GM12875 (cell line): ENCODE data around the gene OR2T6.
"Not testable (repeated sequence)": the region's sequence is repeated elsewhere in the genome, so short reads cannot be mapped to it uniquely, and the experiment has no call there.

Experiments used
- H3K4me3 ChIP-seq: one replicate; pipeline ENCODE4 v1.5.1; 2011; ENCODE audit warnings: low read depth, low read length, control low read depth
- CTCF ChIP-seq: IDR thresholded peaks from 2 replicates; pipeline ENCODE4 v1.5.1; 2011; ENCODE audit warnings: low read depth, mild to moderate bottlenecking, control low read depth, inconsistent platforms, low read length, moderate library complexity, borderline replicate concordance; ENCODE audit not compliant: insufficient read depth

The OR2T6 gene

GRCh38 chr1:248404024-248404423 is 28.5 kb downstream of the OR2T6 start:
- peak; percentile 19; the same call in 1 of the 2 replicates for TF ChIP-seq CTCF
- no peak overlapping the region for H3K4me3 ChIP-seq

- no peak for TF ChIP-seq CTCF
Measured at GRCh38 chr1:248406721-248407692, 31.5 kb downstream of the OR2T6 start.

GRCh38 chr1:248416226-248416625 is 40.7 kb downstream of the OR2T6 start:
- H3K4me3 ChIP-seq: no peak overlapping the region
- TF ChIP-seq CTCF: no peak

More at GRCh38 chr1:248406721-248407692, 31.5 kb downstream of the OR2T6 start:
- H3K4me3 ChIP-seq: no peak overlapping the region

- H3K4me3 ChIP-seq: no peak overlapping the region
- TF ChIP-seq CTCF: no peak
Measured at GRCh38 chr1:248417854-248418253, 42.3 kb downstream of the OR2T6 start.

DNA sequence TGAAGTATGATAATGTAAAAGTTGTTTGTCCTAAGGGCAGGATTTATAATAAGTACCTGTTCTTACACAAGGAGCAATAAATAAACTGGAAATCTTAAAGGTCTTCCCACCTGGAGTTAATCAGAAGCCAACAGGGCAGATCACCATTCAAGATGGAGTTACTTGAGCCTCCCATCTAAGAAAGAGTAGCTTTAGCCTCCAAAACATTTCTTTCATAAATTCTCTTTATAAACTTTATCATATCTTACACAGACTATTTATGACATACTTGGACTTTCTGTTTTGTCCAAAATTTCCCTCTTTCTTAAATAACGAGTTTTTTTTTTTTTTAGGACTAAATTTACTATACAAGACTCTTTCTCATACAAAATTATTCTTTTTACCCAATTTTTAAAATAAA is 45.8 kb downstream of the OR2T6 start:
- H3K4me3 ChIP-seq: no peak overlapping the region
- no peak for TF ChIP-seq CTCF

DNA sequence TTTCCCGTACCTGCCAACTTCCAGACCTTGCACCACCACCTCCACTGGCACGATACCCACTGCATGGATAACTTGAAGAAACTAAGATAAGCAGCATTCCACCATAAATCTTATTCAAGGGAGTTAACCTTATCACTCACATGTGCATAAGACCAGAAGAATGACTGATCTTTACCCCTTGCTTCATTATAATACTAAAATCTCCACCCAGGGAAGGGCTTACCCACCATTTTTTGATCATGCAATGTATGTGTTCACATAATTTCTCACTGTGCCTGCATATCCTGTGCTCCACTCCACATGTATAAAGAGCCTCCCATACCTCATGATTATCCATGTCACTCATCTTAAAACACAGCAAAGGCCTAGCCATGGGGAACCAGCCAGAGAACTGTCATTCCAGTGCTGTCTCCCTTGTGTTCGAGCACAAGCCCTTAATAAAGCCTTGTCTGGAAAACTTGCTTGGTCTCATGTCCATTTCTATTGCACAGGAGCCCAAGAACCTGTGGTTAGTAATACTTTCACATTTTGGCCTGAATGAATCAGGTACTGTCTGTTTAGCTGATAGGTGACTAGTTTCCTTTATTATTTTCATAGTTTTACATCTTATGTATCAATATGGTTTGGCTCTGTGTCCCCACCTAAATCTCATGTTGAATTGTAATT is 52.1 kb downstream of the OR2T6 start:
- H3K4me3 ChIP-seq: not testable (repeated sequence)

- H3K4me3 ChIP-seq: not testable (repeated sequence)
Measured at GRCh38 chr1:248428192-248428533, 52.6 kb downstream of the OR2T6 start.

- not testable (repeated sequence) for H3K4me3 ChIP-seq
Measured at GRCh38 chr1:248431683-248432082, 56.1 kb downstream of the OR2T6 start.

DNA sequence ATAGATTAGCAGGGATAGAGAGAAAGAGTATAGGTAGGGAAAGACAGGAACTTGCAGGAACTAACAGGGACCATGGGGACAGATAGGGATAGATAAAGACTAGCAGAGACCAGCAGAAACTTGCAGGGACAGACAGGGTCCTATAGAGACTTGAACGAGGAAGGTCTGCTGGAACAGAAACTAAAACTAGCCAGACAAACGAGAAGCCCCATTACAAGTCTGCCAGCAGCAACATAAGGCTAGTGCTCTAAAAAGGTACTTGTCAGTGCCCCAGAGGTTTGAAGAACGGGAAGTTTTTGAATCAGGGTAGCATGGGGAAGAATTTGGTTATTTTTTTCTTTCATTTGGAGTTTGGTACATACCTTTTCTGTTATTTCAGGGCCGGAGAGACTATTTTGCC is 56.7 kb downstream of the OR2T6 start:
- H3K4me3 ChIP-seq: not testable (repeated sequence)

DNA sequence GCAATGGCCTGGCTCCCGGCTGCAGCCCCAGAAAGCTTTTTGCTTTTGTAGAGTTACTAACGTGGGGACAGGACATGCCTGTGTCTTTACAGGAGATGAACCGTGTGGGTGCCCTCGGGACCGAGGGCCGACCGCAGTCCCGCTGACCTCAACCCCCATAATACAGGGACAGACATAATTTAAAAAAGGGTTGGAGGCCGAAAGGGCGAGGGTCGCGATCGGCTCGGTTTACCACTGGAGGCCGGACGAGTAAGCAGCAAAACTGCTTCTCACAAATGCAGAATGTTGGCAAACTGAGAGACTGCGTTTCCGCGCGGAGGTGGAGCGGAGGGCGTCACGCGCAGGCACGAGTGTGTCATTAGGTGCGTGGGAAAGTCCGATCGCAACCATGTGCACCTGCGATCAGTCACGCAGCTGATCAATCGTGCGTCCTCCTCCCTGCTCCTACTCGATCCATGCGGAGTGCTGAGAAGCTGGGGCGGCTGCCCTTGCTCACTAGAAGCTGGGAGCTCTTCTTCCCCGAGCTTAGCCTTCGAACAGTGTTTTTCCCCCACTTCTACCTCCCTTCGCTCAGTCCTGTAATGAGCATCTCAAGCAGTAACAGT is 58.4 kb downstream of the OR2T6 start:
- H3K4me3 ChIP-seq: not testable (repeated sequence)

- not testable (repeated sequence) for H3K4me3 ChIP-seq
Measured at GRCh38 chr1:248434913-248435312, 59.4 kb downstream of the OR2T6 start.

DNA sequence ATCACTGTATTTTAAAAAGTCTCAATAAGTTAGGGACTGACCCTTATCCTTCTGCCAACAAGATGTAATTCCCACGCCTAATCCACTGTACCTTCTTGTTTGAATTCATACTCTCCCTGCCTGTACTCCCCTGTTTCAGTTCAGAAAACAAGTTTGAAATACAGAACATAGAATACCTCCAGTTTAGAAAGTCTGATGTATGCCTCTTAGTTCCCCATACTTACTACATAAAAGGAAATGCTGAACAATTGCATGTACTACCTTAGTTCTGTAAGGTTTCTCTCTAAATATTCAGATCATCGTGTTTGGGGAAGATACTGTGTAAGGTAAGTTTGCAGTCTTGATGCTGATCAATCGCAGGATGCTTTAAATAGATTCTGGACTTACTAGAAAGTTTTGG is 60.8 kb downstream of the OR2T6 start:
- H3K4me3 ChIP-seq: not testable (repeated sequence)

DNA sequence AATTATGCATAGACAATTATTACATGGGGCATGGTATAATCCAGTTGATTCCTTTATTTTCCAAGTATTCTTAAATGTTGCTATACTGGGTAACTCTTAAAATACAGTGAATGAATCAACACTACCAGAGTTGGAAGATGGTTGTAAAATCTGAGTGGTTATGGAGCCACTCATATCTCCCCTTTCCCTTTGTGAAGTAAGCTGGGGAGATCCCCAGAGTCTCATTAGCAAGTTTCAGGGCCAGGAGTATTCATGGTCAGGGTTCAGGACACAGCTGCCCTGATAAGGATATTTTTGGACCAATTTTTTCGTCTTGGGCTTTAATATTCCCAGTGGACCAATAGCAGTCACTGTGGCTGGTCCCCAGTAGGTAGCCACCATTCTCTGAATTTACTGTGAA is 63.1 kb downstream of the OR2T6 start:
- H3K4me3 ChIP-seq: not testable (repeated sequence)
